Measurements from ENCODE around the gene GRAMD1C.

GRAMD1C gene

GRCh38 chr3:113867506-113867905 lies 28.9 kb downstream of the GRAMD1C start:
- DNase-seq, result no peak

- no peak for DNase-seq
These were observed 34.7 kb downstream of the GRAMD1C start for GRCh38 chr3:113873293-113873692.

- no peak for DNase-seq
These were observed 35.4 kb downstream of the GRAMD1C start for GRCh38 chr3:113873814-113874526.

- DNase-seq, result no peak
These were observed 39.8 kb downstream of the GRAMD1C start for GRCh38 chr3:113878403-113878802.

GRCh38 chr3:113885050-113885449 lies 46.5 kb downstream of the GRAMD1C start:
- no peak for DNase-seq

GRCh38 chr3:113890256-113890900 lies 51.8 kb downstream of the GRAMD1C start:
- DNase-seq, result no peak

- no peak for DNase-seq
These were observed 56.3 kb downstream of the GRAMD1C start for GRCh38 chr3:113894927-113895326.

- no peak for DNase-seq
These were observed 57.4 kb downstream of the GRAMD1C start for GRCh38 chr3:113895964-113896363.

- DNase-seq, result no peak
These were observed 58.3 kb downstream of the GRAMD1C start for GRCh38 chr3:113896930-113897329.

GRCh38 chr3:113897373-113897777 lies 58.8 kb downstream of the GRAMD1C start:
- no peak for DNase-seq

- no peak for DNase-seq
These were observed 60.3 kb downstream of the GRAMD1C start for GRCh38 chr3:113898892-113899291.

GRCh38 chr3:113906568-113907140 lies 68.1 kb downstream of the GRAMD1C start:
- no peak for DNase-seq

- no peak for DNase-seq
These were observed 69.5 kb downstream of the GRAMD1C start for GRCh38 chr3:113908133-113908532.

GRCh38 chr3:113910966-113911365 lies 72.4 kb downstream of the GRAMD1C start:
- no peak for DNase-seq

- peak; percentile 51 for DNase-seq
These were observed 74.1 kb downstream of the GRAMD1C start for GRCh38 chr3:113912552-113913236.

GRCh38 chr3:113914646-113915045 lies 76.1 kb downstream of the GRAMD1C start:
- DNase-seq, result no peak

GRCh38 chr3:113927556-113927955 lies 89.0 kb downstream of the GRAMD1C start:
- no peak for DNase-seq

- no peak for DNase-seq
These were observed 108.2 kb downstream of the GRAMD1C start for GRCh38 chr3:113946831-113947230.

GRCh38 chr3:113947372-113948014 lies 108.9 kb downstream of the GRAMD1C start, which contains the start of gene ZDHHC23:
Gene ZDHHC23, plus strand, starts transcription at chr3:113948013. Its CDS starts 790 bp downstream, at chr3:113948803.
- DNase-seq, result peak; percentile 74

- peak; percentile 28 for DNase-seq
These were observed 109.7 kb downstream of the GRAMD1C start for GRCh38 chr3:113948015-113948917.

- DNase-seq, result no peak
These were observed 114.3 kb downstream of the GRAMD1C start for GRCh38 chr3:113952921-113953320.

- no peak for DNase-seq
These were observed 115.1 kb downstream of the GRAMD1C start for GRCh38 chr3:113953677-113954076.
